GM18873 (cell line): ENCODE data around the gene AQP1.

Source experiments
- ATAC-seq: cut with Tn5 transposase; IDR thresholded peaks from one replicate; pipeline ENCODE4 v1.9.1; 2021; ENCODE audit warnings: mild to moderate bottlenecking, moderate library complexity, moderate number of reproducible peaks; ENCODE audit not compliant: unreplicated experiment, low FRiP score

Gene AQP1

GRCh38 chr7:30918676-30919075 lies 7.0 kb downstream of the AQP1 start:
- no peak for ATAC-seq

GRCh38 chr7:30920021-30920583 lies 8.4 kb downstream of the AQP1 start:
- ATAC-seq: no peak

DNA sequence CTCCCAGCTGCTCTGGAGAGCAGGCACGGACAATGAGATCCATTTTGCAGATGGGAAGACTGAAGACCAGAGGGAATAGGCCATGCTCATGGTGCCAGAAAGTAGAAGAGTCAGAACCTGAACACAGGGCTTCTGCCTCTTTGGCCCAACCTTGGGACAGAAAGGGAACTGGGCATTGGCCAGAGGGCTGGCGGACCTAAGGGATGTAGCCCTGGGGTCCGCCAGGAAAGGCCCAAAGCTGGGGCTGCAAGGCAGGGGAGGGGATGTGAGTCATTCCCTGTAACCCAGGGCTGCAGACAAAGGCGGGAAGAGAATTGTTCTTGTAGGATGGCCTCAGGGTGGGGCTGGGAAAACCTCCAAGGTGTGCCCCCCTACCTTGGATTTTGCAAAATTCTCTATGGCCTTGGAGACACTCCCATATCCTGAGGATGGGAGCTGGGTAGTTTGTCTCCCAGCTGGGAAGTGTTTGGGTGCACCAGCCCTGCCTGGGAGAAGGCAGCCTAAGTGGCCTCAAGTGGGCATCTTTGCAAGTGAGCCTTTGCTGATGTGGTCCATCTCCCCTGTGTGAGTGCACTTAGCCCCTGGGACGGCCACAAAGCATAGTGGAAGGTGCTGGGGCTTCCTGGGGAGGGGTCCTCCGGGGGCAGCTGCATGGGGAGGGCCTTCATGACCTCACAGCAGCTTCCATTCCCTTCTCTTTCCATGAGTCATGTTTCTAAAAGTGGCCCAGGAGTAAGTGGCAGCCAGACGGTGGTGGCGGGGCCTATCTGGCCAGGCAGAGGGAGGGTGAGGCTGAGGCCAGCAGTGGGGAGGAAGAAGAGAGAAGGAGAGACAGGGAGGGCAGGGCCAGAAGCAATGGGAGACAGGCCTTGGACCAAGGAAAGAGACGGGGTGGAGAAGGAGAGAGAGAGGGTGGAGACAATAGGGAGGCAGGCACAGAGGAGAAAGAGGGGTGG lies 9.2 kb downstream of the AQP1 start:
- no peak for ATAC-seq

DNA sequence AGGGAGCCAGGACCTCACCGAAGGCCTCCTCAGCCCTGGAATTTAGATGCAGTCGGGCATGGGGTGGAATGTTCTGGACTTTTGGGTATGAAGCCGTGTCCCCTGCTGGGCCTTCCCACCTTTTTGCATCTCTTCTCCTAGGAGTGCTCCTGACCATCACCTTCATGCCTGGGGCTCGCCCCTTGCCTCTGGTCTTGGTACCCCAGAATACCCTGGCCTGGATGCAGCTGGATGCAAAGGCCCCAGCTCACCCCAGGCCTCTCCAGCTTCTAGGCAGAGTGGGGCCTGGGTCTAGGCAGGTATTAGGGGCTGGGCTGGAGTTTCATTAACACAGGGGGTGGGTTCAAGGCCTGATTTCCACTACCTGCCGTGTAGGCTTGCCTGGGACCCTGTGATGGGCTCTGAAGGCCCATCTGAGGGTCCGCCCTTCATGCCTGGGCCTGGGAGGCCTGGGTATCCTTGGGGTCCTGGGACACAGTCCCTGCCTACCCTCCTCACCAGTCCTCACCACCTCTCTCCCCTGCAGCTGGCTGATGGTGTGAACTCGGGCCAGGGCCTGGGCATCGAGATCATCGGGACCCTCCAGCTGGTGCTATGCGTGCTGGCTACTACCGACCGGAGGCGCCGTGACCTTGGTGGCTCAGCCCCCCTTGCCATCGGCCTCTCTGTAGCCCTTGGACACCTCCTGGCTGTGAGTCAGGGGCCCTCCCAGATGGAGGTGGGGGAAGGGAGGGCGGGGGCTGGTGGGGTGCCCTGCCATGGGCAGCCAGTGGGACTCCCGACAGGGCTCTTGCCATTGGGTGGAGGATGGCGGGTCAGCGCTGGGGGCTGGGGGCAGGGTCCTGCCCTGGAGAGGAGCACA lies 10.1 kb downstream of the AQP1 start:
- no peak for ATAC-seq

- no peak for ATAC-seq
These were observed 10.9 kb downstream of the AQP1 start for GRCh38 chr7:30922596-30922995.

DNA sequence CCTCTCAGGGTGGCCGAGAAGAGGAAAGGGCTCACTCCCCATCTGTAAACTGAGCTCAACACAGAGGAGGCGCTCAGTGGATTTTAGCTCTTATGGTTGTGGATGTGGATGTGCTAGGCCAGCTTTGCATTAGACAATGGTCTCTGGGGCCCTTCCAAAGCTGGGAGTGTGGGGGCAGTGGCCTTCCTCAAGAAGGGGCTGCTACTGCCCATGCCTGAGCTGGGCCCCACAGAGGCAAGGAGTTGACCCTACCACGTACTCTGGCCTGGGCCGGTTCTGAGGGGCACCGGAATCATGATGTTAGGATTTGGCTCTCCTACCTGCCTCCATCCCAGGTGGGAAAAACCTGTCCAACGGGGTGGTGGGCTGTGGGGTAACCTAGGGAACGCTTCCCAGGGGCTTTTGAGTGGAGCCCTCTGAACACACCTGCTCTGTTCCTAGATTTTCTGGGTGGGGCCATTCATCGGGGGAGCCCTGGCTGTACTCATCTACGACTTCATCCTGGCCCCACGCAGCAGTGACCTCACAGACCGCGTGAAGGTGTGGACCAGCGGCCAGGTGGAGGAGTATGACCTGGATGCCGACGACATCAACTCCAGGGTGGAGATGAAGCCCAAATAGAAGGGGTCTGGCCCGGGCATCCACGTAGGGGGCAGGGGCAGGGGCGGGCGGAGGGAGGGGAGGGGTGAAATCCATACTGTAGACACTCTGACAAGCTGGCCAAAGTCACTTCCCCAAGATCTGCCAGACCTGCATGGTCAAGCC lies 11.5 kb downstream of the AQP1 start:
- ATAC-seq: no peak

DNA sequence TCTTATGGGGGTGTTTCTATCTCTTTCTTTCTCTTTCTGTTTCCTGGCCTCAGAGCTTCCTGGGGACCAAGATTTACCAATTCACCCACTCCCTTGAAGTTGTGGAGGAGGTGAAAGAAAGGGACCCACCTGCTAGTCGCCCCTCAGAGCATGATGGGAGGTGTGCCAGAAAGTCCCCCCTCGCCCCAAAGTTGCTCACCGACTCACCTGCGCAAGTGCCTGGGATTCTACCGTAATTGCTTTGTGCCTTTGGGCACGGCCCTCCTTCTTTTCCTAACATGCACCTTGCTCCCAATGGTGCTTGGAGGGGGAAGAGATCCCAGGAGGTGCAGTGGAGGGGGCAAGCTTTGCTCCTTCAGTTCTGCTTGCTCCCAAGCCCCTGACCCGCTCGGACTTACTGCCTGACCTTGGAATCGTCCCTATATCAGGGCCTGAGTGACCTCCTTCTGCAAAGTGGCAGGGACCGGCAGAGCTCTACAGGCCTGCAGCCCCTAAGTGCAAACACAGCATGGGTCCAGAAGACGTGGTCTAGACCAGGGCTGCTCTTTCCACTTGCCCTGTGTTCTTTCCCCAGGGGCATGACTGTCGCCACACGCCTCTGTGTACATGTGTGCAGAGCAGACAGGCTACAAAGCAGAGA lies 12.2 kb downstream of the AQP1 start:
- no peak for ATAC-seq

DNA sequence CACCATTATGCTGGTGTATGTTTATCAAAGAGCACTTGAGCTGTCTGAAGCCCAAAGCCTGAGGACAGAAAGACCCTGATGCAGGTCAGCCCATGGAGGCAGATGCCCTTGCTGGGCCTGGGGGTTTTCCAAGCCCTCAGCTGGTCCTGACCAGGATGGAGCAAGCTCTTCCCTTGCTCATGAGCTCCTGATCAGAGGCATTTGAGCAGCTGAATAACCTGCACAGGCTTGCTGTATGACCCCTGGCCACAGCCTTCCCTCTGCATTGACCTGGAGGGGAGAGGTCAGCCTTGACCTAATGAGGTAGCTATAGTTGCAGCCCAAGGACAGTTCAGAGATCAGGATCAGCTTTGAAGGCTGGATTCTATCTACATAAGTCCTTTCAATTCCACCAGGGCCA lies 13.0 kb downstream of the AQP1 start:
- no peak for ATAC-seq

DNA sequence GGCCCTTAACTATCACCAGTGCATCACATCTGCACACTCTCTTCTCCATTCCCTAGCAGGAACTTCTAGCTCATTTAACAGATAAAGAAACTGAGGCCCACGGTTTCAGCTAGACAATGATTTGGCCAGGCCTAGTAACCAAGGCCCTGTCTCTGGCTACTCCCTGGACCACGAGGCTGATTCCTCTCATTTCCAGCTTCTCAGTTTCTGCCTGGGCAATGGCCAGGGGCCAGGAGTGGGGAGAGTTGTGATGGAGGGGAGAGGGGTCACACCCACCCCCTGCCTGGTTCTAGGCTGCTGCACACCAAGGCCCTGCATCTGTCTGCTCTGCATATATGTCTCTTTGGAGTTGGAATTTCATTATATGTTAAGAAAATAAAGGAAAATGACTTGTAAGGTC lies 13.5 kb downstream of the AQP1 start:
- ATAC-seq: no peak

DNA sequence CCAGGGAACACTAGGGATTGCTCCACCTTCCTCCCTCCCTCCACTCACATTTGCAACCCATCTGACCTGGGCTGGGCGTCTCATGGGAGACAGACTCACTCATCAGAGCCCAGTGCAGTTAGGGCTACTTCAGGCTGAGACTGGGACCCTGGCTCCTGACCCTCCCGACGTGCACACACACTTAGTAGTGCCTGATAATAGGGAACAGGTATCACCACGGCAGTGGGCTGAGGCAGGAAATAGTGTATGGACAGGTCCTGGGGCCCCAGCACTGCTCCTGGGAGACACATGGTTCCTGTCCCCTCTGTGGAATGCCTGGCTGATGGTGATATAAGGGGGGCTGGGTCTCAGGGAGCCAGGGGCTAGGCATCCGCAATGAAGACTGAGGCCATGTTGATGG lies 14.3 kb downstream of the AQP1 start:
- ATAC-seq: no peak

GRCh38 chr7:30926313-30926712 lies 14.7 kb downstream of the AQP1 start:
- ATAC-seq: no peak

DNA sequence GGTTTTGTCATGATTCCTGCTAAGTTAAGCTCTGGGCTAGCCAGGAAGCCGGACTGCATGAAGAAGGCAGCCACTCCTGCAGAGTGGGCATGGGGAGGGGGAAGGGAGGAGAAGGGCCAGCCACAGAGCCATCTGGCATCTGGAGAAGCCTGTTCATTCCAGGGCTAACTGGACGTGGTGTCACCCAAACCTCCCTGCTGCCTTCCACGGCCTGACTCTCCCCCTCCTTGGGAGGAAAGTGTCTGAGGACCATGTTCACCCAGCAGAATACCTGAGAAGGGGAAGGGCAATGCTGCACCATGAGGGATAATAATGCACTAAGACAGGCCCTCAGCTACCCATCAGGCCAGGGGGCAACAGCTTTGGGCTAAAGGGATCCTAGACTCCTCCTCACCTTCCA lies 15.4 kb downstream of the AQP1 start:
- no peak for ATAC-seq

- ATAC-seq: no peak
These were observed 15.9 kb downstream of the AQP1 start for GRCh38 chr7:30927559-30927958.

DNA sequence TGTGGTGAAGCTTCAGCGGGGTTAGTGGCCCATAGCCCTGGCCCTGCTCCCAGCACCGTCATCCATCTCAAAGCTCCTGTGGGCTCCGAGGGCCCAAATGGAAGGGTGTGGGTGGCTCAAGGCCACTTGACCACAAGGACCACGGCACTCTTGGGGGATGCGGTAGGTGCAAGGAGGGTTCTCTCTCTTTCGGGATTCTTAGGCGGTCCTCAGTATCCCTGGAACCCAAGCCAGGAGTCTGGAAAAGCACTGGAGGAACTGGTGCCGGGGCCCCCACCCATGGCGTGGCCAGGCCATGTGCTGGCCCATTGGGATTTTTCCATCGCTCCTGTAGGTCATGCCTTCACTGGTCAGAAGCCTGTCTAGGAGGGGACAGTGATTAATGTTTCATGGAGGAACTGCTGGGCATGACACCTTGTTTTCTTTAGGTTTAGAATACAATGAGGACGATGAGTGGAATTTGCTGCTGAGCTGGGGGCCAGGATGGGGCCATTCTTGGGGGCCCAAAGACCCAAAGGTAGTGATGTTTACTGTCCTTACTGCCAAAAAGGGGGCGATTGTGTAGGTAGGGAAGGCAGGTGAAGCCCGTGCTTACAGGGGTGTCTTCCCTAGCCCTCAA lies 16.7 kb downstream of the AQP1 start:
- ATAC-seq: no peak

DNA sequence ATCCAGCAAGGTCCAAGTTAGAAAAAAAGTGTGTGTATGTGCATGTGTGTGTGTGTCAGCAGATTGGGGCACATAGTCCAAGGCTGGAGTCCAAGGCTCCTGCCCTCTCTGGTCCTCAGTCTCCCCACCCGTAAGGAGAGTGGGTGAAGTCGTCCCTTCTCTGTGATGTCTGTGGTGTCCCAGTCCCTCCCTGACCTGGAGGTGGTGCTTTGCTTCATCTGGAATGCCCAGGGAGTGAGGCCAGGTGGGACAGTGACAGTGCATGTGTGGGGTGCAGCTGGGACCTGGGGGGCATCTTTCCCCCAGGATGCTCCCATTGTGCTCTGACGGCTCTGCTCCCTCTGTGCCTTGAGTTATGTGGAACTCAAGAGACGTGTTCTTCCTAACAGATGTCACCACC lies 18.0 kb downstream of the AQP1 start:
- no peak for ATAC-seq

DNA sequence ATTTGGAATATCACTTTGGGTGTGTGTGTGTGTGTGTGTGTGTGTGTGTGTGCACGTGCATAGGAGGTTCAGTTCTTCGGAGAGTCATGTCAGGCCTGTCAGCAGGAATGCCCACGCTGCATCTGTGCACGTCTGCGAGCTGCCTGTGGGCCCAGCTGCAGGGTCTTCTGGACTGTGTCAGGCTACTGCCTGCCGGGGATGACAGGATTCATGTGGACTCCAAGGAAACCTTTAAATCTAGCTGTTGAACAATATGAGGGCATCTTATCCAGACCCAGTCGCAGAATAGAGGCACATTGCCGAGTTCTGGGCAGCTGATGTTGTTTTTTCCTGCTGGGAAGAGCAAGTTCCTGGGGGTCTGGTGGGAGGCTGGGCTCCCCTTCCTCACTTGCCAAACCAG lies 19.0 kb downstream of the AQP1 start:
- ATAC-seq: no peak

- ATAC-seq: no peak
These were observed 19.7 kb downstream of the AQP1 start for GRCh38 chr7:30931161-30931928.

DNA sequence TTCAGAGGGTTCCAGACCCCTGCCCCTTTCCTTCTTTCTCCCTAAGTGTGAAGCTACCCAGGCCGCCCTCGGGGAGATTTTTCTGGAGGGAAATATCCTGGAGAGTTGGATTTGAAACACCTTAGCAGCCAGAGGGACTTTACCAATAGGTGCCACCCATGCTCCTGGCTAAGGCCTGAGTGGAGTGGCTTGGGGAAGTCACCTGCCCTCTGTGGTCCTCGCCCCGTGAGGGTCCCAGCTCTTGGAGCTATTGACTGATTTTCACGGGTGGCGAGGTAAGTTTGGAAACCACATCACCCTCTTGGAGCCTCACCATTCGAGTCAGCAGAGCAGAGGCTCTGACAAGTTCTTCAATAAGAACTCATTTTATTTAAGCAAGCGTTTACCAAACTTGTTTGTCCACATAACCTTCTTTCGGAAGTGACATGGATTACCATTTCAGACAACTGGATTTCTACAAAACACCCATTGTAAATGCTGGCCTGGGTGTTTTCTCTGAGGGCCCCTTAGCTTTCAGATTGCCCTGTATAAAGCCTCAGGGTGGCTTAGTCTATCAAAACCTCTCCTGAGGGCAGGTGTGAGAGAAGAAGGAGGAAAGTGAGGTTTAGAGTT lies 20.4 kb downstream of the AQP1 start:
- ATAC-seq: no peak
